Measurements from ENCODE around the gene MYOM1. TPM values are rescaled to one million over a fixed set of nuclear protein-coding genes. Genes with fewer than 3 reads are reported as not detected.

Gene MYOM1
- total RNA-seq, 1 experiment from 2014 or later = 0.07 TPM

- TF ChIP-seq EZH2phosphoT487 (IDR thresholded peaks at IDR 0.05; ENCODE audit: borderline replicate concordance, low read length) (no peak), EZH2 (IDR thresholded peaks at IDR 0.05; ENCODE audit: low read length, unreplicated experiment) (no peak), CTCF (conservative IDR thresholded peaks at IDR 0.05; ENCODE audit: low read depth, low read length) (no peak)
- ChIA-PET POLR2A (ENCODE audit: unreplicated experiment) (no interaction called here), CTCF (no interaction called here)
- intact Hi-C loops (cut with micrococcal nuclease) = no loop called here
- Histone ChIP-seq H4K20me1 (ENCODE audit: low read length) (no peaks in the 10 kb centered on the region), H2AFZ (ENCODE audit: low read length) (no peak overlapping the region), H3K9me2 (replicated peaks; ENCODE audit: low read length) (no peaks in the 10 kb centered on the region), H3K4me3 (ENCODE audit: low read length) (no peak overlapping the region), H3K9ac (ENCODE audit: low read length) (no peak overlapping the region), H3K36me3 (ENCODE audit: low read depth, low read length) (no peaks in the 10 kb centered on the region), H3F3A (ENCODE audit: low read length, unreplicated experiment) (no peaks in the 10 kb centered on the region), H3K9me3 (ENCODE audit: low read length) (no peaks in the 10 kb centered on the region), H3K79me2 (ENCODE audit: low read length) (no peaks in the 10 kb centered on the region), H3K27me3 (ENCODE audit: low read length) (no peaks in the 10 kb centered on the region), H3K27ac (ENCODE audit: low read length) (no peak overlapping the region), H3K4me1 (ENCODE audit: insufficient read depth, low read length) (no peaks in the 10 kb centered on the region), H3K4me2 (ENCODE audit: low read length) (no peak overlapping the region)
- no TSS peak for BruUV-seq (replicated peaks)
- ATAC-seq = no peak
- no peak for DNase-seq
These were observed 148.1 kb downstream of the MYOM1 start for GRCh38 chr18:3071676-3072075.

GRCh38 chr18:3069671-3070433, 149.9 kb downstream of the MYOM1 start:
- Histone ChIP-seq H3K79me2 (ENCODE audit: low read length) (no peaks in the 10 kb centered on the region), H3K9me2 (replicated peaks; ENCODE audit: low read length) (no peaks in the 10 kb centered on the region), H3K4me3 (ENCODE audit: low read length) (no peak overlapping the region), H3K27me3 (ENCODE audit: low read length) (no peaks in the 10 kb centered on the region), H3K9me3 (ENCODE audit: low read length) (no peaks in the 10 kb centered on the region), H3K9ac (ENCODE audit: low read length) (no peak overlapping the region), H3K4me2 (ENCODE audit: low read length) (no peak overlapping the region), H3K27ac (ENCODE audit: low read length) (no peak overlapping the region), H3F3A (ENCODE audit: low read length, unreplicated experiment) (no peaks in the 10 kb centered on the region), H2AFZ (ENCODE audit: low read length) (no peak overlapping the region), H4K20me1 (ENCODE audit: low read length) (no peaks in the 10 kb centered on the region), H3K36me3 (ENCODE audit: low read depth, low read length) (no peaks in the 10 kb centered on the region), H3K4me1 (ENCODE audit: insufficient read depth, low read length) (no peaks in the 10 kb centered on the region)
- intact Hi-C loops (cut with micrococcal nuclease) = no loop called here
- no TSS peak for BruUV-seq (replicated peaks)
- ChIA-PET CTCF (no interaction called here), POLR2A (ENCODE audit: unreplicated experiment) (no interaction called here)
- TF ChIP-seq EZH2 (IDR thresholded peaks at IDR 0.05; ENCODE audit: low read length, unreplicated experiment) (no peak), CTCF (conservative IDR thresholded peaks at IDR 0.05; ENCODE audit: low read depth, low read length) (no peak), EZH2phosphoT487 (IDR thresholded peaks at IDR 0.05; ENCODE audit: borderline replicate concordance, low read length) (no peak)
- DNase-seq (no peak), ATAC-seq (no peak)

GRCh38 chr18:3067722-3068121, 152.0 kb downstream of the MYOM1 start:
- H3K4me3 ChIP-seq (ENCODE audit: low read length) = no peak overlapping the region
- no peaks in the 10 kb centered on the region for H3F3A ChIP-seq (ENCODE audit: low read length, unreplicated experiment)
- no peaks in the 10 kb centered on the region for H3K27me3 ChIP-seq (ENCODE audit: low read length)
- H2AFZ ChIP-seq (ENCODE audit: low read length) = no peak overlapping the region
- BruUV-seq (replicated peaks) = no TSS peak
- no peaks in the 10 kb centered on the region for H4K20me1 ChIP-seq (ENCODE audit: low read length)
- intact Hi-C loops (cut with micrococcal nuclease) = no loop called here
- H3K36me3 ChIP-seq (ENCODE audit: low read depth, low read length) = no peaks in the 10 kb centered on the region
- no peaks in the 10 kb centered on the region for H3K9me2 ChIP-seq (replicated peaks; ENCODE audit: low read length)
- H3K79me2 ChIP-seq (ENCODE audit: low read length) = no peaks in the 10 kb centered on the region
- POLR2A ChIA-PET (ENCODE audit: unreplicated experiment) = no interaction called here
- no peak for ATAC-seq
- TF ChIP-seq CTCF (conservative IDR thresholded peaks at IDR 0.05; ENCODE audit: low read depth, low read length) = no peak
- TF ChIP-seq EZH2phosphoT487 (IDR thresholded peaks at IDR 0.05; ENCODE audit: borderline replicate concordance, low read length) = no peak
- no peak for TF ChIP-seq EZH2 (IDR thresholded peaks at IDR 0.05; ENCODE audit: low read length, unreplicated experiment)
- no peaks in the 10 kb centered on the region for H3K9me3 ChIP-seq (ENCODE audit: low read length)
- no peak overlapping the region for H3K27ac ChIP-seq (ENCODE audit: low read length)
- no peak overlapping the region for H3K4me2 ChIP-seq (ENCODE audit: low read length)
- DNase-seq = no peak
- H3K9ac ChIP-seq (ENCODE audit: low read length) = no peak overlapping the region
- no peaks in the 10 kb centered on the region for H3K4me1 ChIP-seq (ENCODE audit: insufficient read depth, low read length)
- CTCF ChIA-PET = no interaction called here
